HG03558 (cell line): ENCODE data around the gene PHAF1.

Experiments used
- ATAC-seq: cut with Tn5 transposase; IDR thresholded peaks from one replicate; pipeline ENCODE4 v1.9.1; 2021; ENCODE audit warnings: moderate number of reproducible peaks; ENCODE audit not compliant: unreplicated experiment; ENCODE audit errors: extremely low read depth

Gene PHAF1

GRCh38 chr16:67174706-67175231, 65.0 kb downstream of the PHAF1 start:
- no peak for ATAC-seq

DNA sequence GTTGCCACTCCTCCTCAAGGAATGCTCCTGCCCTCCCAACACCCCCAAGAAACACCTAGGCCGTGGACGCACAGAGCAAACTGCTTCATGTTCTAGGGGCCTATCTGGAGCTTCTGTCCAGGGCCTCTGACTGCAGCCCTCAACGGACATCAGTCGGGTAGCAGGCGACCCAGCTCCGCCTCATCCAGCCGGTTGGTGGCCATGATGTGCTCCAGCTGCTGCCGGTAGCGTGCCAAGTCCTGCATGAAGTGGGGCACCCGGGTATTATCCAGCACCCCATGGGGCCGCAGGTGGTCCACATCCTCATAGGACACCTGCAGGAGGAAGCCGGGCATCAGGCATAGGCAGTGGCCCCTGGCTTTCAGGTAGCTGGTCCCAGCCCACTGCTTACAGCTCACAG, 66.9 kb downstream of the PHAF1 start:
- ATAC-seq, result no peak

- no peak for ATAC-seq
These were observed 68.3 kb downstream of the PHAF1 start for GRCh38 chr16:67177743-67178699.

GRCh38 chr16:67179421-67180080, 69.8 kb downstream of the PHAF1 start:
- no peak for ATAC-seq

DNA sequence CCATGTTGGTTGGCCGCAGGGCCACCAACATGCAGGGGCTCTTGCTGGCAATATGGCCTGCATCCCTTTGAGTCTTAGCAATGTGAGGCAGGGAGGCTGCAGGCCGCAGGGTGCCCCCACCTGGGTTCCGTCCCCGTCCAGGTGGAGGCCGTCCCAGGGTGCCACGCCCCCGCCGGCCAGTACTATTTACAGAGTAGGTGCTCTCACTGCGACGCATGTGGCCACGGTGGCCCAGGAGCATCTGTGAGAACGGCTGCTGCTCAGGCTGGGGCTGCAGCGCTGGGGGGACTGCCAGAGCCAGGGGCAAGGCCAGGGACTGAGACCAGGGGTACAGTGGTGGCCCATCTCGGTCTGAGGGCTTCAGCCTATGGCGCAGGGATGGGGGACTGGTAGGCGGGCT, 70.4 kb downstream of the PHAF1 start:
- ATAC-seq, result no peak

- no peak for ATAC-seq
These were observed 71.6 kb downstream of the PHAF1 start for GRCh38 chr16:67181346-67181745.

- no peak for ATAC-seq
These were observed 72.5 kb downstream of the PHAF1 start for GRCh38 chr16:67182288-67182687.

GRCh38 chr16:67183284-67183626, 73.5 kb downstream of the PHAF1 start:
- ATAC-seq, result no peak

DNA sequence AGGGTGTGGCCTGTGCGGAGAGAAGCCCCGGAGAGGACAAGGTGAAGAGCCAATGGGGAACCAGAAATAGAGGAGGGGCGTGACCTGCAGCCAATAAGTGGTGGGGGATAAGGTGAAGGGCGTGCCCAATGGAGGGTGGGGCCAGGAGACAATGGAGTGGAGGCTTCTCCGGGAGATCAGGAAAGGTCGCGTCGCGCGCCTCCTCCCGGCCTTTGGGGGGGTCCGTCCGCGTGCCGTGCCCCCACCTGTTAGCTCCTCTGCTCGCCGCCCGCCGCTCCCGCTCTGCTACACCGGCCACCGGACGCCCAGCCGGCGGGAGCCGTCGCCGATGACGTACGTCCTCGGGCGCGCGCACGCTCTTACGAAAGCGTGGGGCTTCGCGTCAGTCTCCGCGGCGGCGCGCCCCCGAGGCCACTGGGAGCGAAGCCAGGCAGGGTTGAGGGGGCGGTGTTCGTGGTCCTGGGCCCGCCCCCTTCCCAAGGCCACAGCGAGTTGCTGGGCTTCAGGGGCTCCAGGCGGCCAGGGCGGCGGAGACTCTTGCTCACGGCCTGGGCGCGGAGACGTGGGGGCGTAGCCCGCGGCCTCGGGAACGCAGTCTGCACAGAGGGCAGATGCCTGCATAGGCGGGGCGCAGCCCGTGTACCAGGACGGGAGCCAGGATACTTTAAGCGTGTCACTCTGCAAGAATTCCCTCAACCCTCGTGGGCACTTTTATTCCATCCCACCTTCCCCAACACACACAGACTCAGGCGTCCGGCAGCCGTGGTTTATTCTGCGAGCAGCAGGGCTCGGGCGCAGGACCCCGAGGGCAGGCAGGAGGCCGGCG, 74.1 kb downstream of the PHAF1 start, which contains the start of gene MATCAP1:
Gene MATCAP1 (minus strand): TSS at position 337 of the 826 bp plus-strand sequence. CDS start 3,353 bp downstream, outside the sequence.
- peak; percentile 72 for ATAC-seq

DNA sequence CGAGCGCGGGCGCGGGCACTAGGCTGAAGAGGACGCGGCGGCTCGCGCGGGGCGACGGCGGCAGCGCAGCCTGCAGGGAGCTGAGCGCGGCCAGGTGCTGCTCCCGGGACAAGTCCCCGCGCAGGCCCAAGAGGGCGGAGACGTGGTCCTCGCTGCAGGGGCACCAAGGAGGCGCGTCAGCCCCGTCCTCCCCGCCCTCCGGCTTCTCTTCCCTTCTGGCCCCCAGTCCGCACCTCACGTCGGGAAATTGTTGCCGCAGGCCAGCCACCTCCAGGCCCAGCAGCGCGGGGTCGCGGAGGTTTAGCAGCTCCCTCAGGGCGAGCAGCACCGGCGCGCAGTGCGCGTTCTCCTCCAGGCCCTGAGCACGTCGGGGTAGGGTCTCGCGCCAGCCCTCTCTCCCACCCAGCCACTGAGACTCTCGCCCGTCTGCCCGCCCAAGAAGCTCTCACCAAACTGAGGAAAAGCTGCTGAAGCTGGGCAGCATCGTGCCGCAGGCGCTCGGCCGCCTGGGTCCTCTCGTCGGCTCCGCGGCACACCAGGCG, 74.8 kb downstream of the PHAF1 start:
- no peak for ATAC-seq

- ATAC-seq, result no peak
These were observed 75.4 kb downstream of the PHAF1 start for GRCh38 chr16:67184995-67185650.

DNA sequence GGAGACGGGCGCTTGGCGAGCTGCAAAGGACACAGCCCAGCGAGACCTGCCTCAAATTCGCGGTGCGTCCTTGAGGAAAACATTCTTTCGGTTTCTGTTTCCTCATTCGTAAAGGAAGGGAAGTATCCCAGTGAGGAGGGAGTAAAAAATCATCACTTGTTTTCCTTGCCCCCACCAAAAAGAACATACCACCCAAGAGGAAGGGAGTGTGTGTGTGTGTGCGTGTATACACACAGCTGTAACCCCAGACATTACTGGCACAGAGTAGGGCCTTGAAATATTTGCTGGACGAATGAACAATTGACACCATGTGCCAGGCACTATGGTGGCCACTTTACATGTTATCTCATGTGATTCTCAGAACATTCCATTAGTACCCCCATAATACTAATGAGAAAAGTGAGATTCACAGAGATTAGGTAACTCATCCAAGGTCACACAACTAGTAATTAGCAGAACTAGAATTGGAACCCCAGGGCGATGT, 76.0 kb downstream of the PHAF1 start:
- no peak for ATAC-seq

DNA sequence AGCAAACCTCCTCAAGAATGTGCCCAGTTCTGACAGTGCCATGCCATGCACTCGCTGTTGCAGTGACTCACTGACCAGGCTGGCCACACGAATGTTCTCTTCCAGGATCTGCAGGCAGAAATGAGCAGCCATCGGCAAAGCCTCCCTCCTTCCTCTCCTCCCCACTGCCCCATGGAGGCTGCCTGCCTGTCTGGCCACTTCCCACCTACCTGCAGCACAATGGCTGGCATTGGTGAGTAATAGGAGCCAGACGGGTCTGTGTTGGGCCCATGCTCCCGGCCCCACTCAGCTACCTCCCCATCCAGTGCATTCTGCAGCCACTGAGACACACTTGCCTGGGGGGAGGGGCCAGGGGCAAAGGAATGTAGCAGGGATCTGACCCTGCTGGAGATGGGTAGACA, 76.8 kb downstream of the PHAF1 start:
- no peak for ATAC-seq

DNA sequence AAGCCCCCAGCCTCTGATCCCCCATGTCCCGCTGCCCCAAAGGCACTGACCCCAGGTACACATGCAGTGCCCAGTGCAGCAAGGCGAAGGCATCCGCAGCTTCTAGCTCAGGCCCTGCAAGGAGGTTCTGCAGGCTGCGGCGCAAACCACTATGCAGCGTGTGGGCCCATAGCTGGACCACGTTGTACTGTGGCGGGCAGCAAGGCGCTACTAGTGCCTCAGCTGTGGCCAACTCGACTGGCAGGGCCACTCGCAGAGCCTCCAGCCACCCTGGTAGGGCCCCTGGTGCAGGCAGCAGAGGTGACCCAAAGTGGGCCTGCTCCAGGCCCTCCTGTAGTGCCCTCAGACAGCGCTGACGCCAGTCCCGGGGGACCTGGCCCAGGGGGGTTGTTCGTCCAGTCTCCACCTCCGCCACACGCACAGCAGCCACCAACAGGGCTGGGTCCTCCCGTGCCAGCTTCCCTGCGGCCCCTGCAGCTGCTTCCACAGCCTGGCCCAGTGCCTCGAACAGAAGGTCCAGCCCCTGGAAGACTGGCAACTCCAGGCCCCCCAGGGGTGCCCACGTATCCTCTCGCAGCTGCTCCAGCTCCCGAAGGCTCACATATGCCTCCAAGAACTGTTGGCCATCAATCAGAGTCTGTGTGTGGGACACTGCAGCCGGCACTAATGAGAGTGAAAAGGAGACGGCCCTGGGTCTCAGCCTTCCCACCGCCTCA, 77.6 kb downstream of the PHAF1 start:
- no peak for ATAC-seq

DNA sequence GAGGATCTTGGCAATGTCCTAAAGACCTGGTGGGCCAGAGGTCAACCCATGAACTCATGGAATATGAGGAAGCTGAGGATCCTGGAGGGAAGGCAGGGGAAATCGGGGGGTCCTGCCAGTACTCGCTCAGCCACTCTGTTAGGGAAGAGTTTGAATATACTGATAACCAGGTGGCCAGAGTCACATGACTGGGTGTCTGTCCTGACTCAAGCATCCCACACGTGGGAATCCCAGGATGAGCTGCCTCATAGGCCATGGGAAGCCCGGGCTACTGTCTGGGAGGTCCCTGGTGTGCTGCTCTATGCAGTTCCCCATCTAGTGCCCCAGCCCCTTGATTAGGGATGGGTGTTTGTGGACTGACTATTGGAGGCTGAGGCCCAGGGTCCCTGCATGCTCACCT, 78.6 kb downstream of the PHAF1 start:
- no peak for ATAC-seq

DNA sequence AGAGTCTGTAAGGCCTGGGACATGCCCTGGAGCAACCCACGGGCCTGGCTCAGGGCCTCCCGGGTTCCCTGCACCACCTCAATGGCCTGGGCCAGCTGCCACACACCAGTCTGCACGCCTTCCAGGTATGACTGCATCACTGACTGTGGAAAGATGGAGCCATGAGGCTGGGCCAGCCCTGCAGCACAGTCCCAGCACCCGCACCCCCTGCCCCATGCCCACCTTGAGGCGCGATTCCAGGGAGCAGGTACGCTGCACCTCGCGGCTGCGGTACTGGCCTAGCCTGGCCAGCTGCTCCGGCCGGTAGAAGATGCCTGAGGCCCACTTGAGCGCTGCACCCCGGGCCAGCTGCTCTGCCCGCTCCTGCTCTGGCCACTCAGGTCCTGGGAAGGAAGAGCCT, 79.1 kb downstream of the PHAF1 start:
- ATAC-seq, result no peak

GRCh38 chr16:67190041-67190440, 80.3 kb downstream of the PHAF1 start, which contains the start of gene EXOC3L1:
Gene EXOC3L1, minus strand, starts transcription at chr16:67190136. Its CDS starts 460 bp downstream, at chr16:67189676.
- no peak for ATAC-seq

DNA sequence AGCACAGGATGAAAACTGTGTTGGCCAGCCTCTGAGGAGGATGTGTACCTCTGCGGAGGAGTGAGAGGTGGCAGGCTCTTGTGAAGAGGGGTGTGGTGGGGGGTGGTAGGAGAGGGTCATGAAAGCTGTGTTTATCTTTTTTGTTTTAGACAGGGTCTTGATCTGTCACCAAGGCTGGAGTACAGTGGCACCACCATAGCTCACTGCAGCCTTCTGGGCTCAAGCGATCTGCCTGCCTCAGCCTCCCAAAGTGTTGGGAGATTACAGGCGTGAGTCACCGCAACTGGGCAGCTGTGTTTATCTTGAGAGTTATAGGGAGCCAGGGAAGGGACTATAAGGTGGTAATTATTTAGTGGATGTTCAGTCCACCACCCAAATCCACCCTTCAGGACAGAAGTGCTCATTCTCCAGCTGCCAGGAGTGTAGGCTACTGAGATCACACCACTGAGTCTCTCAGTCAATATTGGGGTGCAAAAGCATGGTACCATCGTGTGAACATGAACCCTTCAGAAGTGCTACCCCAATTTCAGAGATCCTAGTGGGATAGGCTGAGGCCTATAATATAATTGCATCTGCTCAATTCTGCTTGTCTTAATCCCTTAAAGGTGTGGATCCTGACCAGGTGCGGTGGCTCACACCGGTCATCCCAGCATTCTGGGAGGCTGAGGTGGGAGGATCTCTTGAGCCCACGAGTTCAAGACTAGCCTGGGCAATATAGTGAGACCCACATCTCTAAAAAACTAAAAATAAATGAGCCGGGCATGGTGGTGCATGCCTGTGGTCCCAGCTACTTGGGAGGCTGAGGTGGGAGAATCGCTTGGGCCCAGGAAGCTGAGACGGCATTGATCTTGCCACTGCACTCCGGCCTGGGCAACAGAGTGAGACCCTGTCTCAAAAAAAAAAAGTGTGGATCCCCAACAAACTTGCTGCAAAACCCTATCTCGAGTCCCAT, 81.0 kb downstream of the PHAF1 start:
- no peak for ATAC-seq
